Suprapubic skin (tissue), 4 donors: ENCODE results near the gene SLC25A13. TPM values are rescaled to one million over a fixed set of nuclear protein-coding genes. Genes with fewer than 3 reads are reported as not detected.

ENCODE experiments used
- DNase-seq, 2 donors: peaks; one replicate each; pipeline ENCODE4 v3.0.0-alpha.2; 2019; ENCODE audit warnings: low spot score in 2 of 2
- H3K27ac ChIP-seq: fragments of 200-600 bp; sonication (generic); one replicate; pipeline ENCODE4 v1.5.1; 2019
- H3K27me3 ChIP-seq: fragments of 200-600 bp; sonication (generic); one replicate; pipeline ENCODE4 v1.5.1; 2019
- H3K36me3 ChIP-seq: fragments of 200-600 bp; sonication (generic); one replicate; pipeline ENCODE4 v1.5.1; 2019
- H3K4me1 ChIP-seq: fragments of 200-600 bp; sonication (generic); one replicate; pipeline ENCODE4 v1.5.1; 2019
- H3K4me3 ChIP-seq: fragments of 200-600 bp; sonication (generic); one replicate; pipeline ENCODE4 v1.5.1; 2019; ENCODE audit warnings: mild to moderate bottlenecking
- H3K9me3 ChIP-seq: fragments of 200-600 bp; sonication (generic); one replicate; pipeline ENCODE4 v1.5.1; 2019
- CTCF ChIP-seq, 2 donors: fragments of 200-600 bp in 1 of 2; fragments of 450-650 bp in 1 of 2; sonication (generic) in 1 of 2; IDR thresholded peaks; one replicate each; pipeline ENCODE4 v1.5.1; 2016 to 2019; ENCODE audit warnings: antibody characterized with exemption in 2 of 2, mild to moderate bottlenecking in 1 of 2, moderate library complexity in 1 of 2
- EP300 ChIP-seq: sonication (generic); formaldehyde crosslinking; IDR thresholded peaks from one replicate; pipeline ENCODE4 v1.6.1; 2017; ENCODE audit warnings: antibody characterized with exemption
- POLR2A ChIP-seq, 2 donors: fragments of 450-650 bp; IDR thresholded peaks; one replicate each; pipeline ENCODE4 v1.6.1; 2017; ENCODE audit warnings: antibody characterized with exemption in 2 of 2, mild to moderate bottlenecking in 2 of 2, moderate library complexity in 2 of 2
- POLR2AphosphoS5 ChIP-seq, 3 donors: sonication (generic); formaldehyde crosslinking; IDR thresholded peaks; one replicate each; pipeline ENCODE4 v1.6.1; 2017; ENCODE audit warnings: antibody characterized with exemption in 3 of 3
- WGBS: methylation state at CpG from one replicate; pipeline ENCODE4 v1.1.5; 2018; 5-methylcytosine and 5-hydroxymethylcytosine counted together
- total RNA-seq, 4 donors: library from RNA; depleted of rRNA; stranded (reverse); fragments of >200 nt; gene quantifications; one replicate each; pipeline ENCODE4 v1.1.0, GENCODE V29; 2016

SLC25A13 gene
- total RNA-seq, 4 donors from 2014 or later, result 35.6 to 55.8 (median 42.5) TPM

GRCh38 chr7:96182424-96183158 is 139.3 kb downstream of the SLC25A13 start:
- no peak overlapping the region for H3K27ac ChIP-seq
- no peaks in the 10 kb centered on the region for H3K27me3 ChIP-seq
- H3K4me1 ChIP-seq, result peaks cover 11% of the 10 kb centered on the region
- no peak for DNase-seq
- no peak overlapping the region for H3K4me3 ChIP-seq
- H3K9me3 ChIP-seq, result no peaks in the 10 kb centered on the region
- TF ChIP-seq CTCF (IDR thresholded peaks at IDR 0.05) (no peak), POLR2A (IDR thresholded peaks at IDR 0.05) (no peak), POLR2AphosphoS5 (IDR thresholded peaks at IDR 0.05) (no peak)
- 54% methylated on average over 5 of the region's 5 CpGs for WGBS
- peaks cover 27% of the 10 kb centered on the region for H3K36me3 ChIP-seq

GRCh38 chr7:96181174-96181573 is 140.7 kb downstream of the SLC25A13 start:
- Histone ChIP-seq H3K4me3 (no peak overlapping the region), H3K27ac (no peak overlapping the region), H3K27me3 (no peaks in the 10 kb centered on the region), H3K9me3 (no peaks in the 10 kb centered on the region), H3K4me1 (peaks cover 11% of the 10 kb centered on the region), H3K36me3 (peaks cover 27% of the 10 kb centered on the region)
- WGBS, result 91% methylated on average over 3 of the region's 3 CpGs
- DNase-seq, result no peak
- TF ChIP-seq POLR2AphosphoS5 (IDR thresholded peaks at IDR 0.05) (no peak), CTCF (IDR thresholded peaks at IDR 0.05) (no peak), POLR2A (IDR thresholded peaks at IDR 0.05) (no peak), EP300 (no peak)

- H3K27me3 ChIP-seq, result no peaks in the 10 kb centered on the region
- H3K27ac ChIP-seq, result no peak overlapping the region
- H3K4me1 ChIP-seq, result peaks cover 11% of the 10 kb centered on the region
- no peak overlapping the region for H3K4me3 ChIP-seq
- H3K9me3 ChIP-seq, result no peaks in the 10 kb centered on the region
- TF ChIP-seq POLR2AphosphoS5 (IDR thresholded peaks at IDR 0.05) (no peak), CTCF (IDR thresholded peaks at IDR 0.05) (no peak), POLR2A (IDR thresholded peaks at IDR 0.05) (no peak), EP300 (no peak)
- peaks cover 27% of the 10 kb centered on the region for H3K36me3 ChIP-seq
- DNase-seq, result no peak
Measured at GRCh38 chr7:96179837-96180236, 142.1 kb downstream of the SLC25A13 start.

- H3K27me3 ChIP-seq, result no peaks in the 10 kb centered on the region
- H3K27ac ChIP-seq, result no peak overlapping the region
- DNase-seq, result no peak
- TF ChIP-seq CTCF (IDR thresholded peaks at IDR 0.05) (no peak), POLR2A (IDR thresholded peaks at IDR 0.05) (no peak), EP300 (no peak), POLR2AphosphoS5 (IDR thresholded peaks at IDR 0.05) (no peak)
- peaks cover 22% of the 10 kb centered on the region for H3K36me3 ChIP-seq
- 67% methylated on average over 3 of the region's 3 CpGs for WGBS
- H3K9me3 ChIP-seq, result no peaks in the 10 kb centered on the region
- H3K4me1 ChIP-seq, result peaks cover 9% of the 10 kb centered on the region
- H3K4me3 ChIP-seq, result no peak overlapping the region
Measured at GRCh38 chr7:96179341-96179740, 142.6 kb downstream of the SLC25A13 start.

- no peak for TF ChIP-seq POLR2A (IDR thresholded peaks at IDR 0.05)
- TF ChIP-seq CTCF (IDR thresholded peaks at IDR 0.05), result no peak
- TF ChIP-seq EP300, result no peak
- TF ChIP-seq POLR2AphosphoS5 (IDR thresholded peaks at IDR 0.05), result no peak
- H3K27me3 ChIP-seq, result no peaks in the 10 kb centered on the region
- no peak for DNase-seq
- H3K36me3 ChIP-seq, result peaks cover 15% of the 10 kb centered on the region
- no peaks in the 10 kb centered on the region for H3K9me3 ChIP-seq
- 68% methylated on average over 2 of the region's 2 CpGs for WGBS
- H3K27ac ChIP-seq, result no peak overlapping the region
- H3K4me3 ChIP-seq, result no peak overlapping the region
- peaks cover 13% of the 10 kb centered on the region for H3K4me1 ChIP-seq
Measured at GRCh38 chr7:96178581-96178980, 143.3 kb downstream of the SLC25A13 start.
